Keratinocyte (primary cell): ENCODE measurements around the gene PIP4K2A. TPM values are rescaled to one million over a fixed set of nuclear protein-coding genes. Genes with fewer than 3 reads are reported as not detected.

ENCODE experiments used
- DNase-seq: peaks from one replicate; pipeline ENCODE4 v3.0.0-alpha.2; 2011; ENCODE audit warnings: low read depth, missing footprints, low spot score
- FAIRE-seq: peaks from 2 replicates; lab custom pipeline; 2011; peaks lifted over from hg19 to GRCh38; lab: Jason Lieb, UNC
- H2AFZ ChIP-seq: 2 replicates; pipeline ENCODE4 v1.6.0; 2012; ENCODE audit warnings: low read length, control low read depth, inconsistent platforms; ENCODE audit not compliant: control insufficient read depth
- H3K27ac ChIP-seq: 2 replicates; pipeline ENCODE4 v1.5.1; 2011; ENCODE audit warnings: low read length; ENCODE audit not compliant: control insufficient read depth, insufficient read depth
- H3K27me3 ChIP-seq: 3 replicates; pipeline ENCODE4 v1.6.0; 2011; ENCODE audit warnings: low read length; ENCODE audit not compliant: control insufficient read depth, insufficient read depth; ENCODE audit errors: extremely low read depth
- H3K36me3 ChIP-seq, 2 experiments: 2 replicates in 1 of 2; 3 replicates in 1 of 2; pipeline ENCODE4 v1.5.1; 2011; ENCODE audit warnings: low read length in 2 of 2, mild to moderate bottlenecking in 1 of 2; ENCODE audit not compliant: control insufficient read depth in 2 of 2, insufficient read depth in 2 of 2; ENCODE audit errors: extremely low read depth in 1 of 2
- H3K4me1 ChIP-seq: 3 replicates; pipeline ENCODE4 v1.5.1; 2011; ENCODE audit warnings: low read length; ENCODE audit not compliant: control insufficient read depth, insufficient read depth; ENCODE audit errors: extremely low read depth
- H3K4me2 ChIP-seq: 3 replicates; pipeline ENCODE4 v1.6.0; 2011; ENCODE audit warnings: low read depth, low read length; ENCODE audit not compliant: control insufficient read depth, insufficient read depth; ENCODE audit errors: extremely low read depth
- H3K4me3 ChIP-seq, 3 experiments: fragments of 200-600 bp in 1 of 3; sonication (generic) in 1 of 3; 2 replicates in 2 of 3; 3 replicates in 1 of 3; pipeline ENCODE4 v1.5.1; 2011 to 2016; ENCODE audit warnings: low read length in 3 of 3, mild to moderate bottlenecking in 3 of 3, control low read depth in 2 of 3, inconsistent platforms in 1 of 3, low read depth in 1 of 3, mixed read lengths in 1 of 3, mixed run types in 1 of 3, moderate library complexity in 1 of 3; ENCODE audit not compliant: control insufficient read depth in 2 of 3, insufficient read depth in 2 of 3; ENCODE audit errors: extremely low read depth in 1 of 3
- H3K79me2 ChIP-seq: 2 replicates; pipeline ENCODE4 v1.6.0; 2012; ENCODE audit warnings: low read length; ENCODE audit not compliant: control insufficient read depth, insufficient read depth
- H3K9ac ChIP-seq: 3 replicates; pipeline ENCODE4 v1.6.0; 2011; ENCODE audit warnings: low read length; ENCODE audit not compliant: control insufficient read depth, insufficient read depth; ENCODE audit errors: extremely low read depth
- H3K9me1 ChIP-seq: 3 replicates; pipeline ENCODE4 v1.6.0; 2011; ENCODE audit warnings: low read length; ENCODE audit not compliant: control insufficient read depth, insufficient read depth; ENCODE audit errors: extremely low read depth
- H3K9me3 ChIP-seq: 2 replicates; pipeline ENCODE4 v1.5.1; 2012; ENCODE audit warnings: low read depth, low read length; ENCODE audit not compliant: control insufficient read depth
- H4K20me1 ChIP-seq: 3 replicates; pipeline ENCODE4 v1.6.0; 2011; ENCODE audit warnings: low read length; ENCODE audit not compliant: control insufficient read depth, insufficient read depth; ENCODE audit errors: extremely low read depth
- EZH2 ChIP-seq: IDR thresholded peaks from one replicate; pipeline ENCODE4 v1.6.1; 2012; ENCODE audit warnings: inconsistent platforms, mild to moderate bottlenecking, low read length, moderate library complexity
- dilution Hi-C: fragments of 300-500 bp; cut with MboI; formaldehyde crosslinking; loops from one replicate; pipeline ENCODE4 v1.7.0; 2020; ENCODE audit warnings: low sequenced_read_pairs; ENCODE audit not compliant: extremely low pct_ligation_motif_present
- polyA plus RNA-seq, 5 experiments: library from polyadenylated mRNA; depleted of rRNA in 3 of 5; stranded (reverse) in 3 of 5; stranded (forward) in 1 of 5; unstranded in 1 of 5; fragments of >200 nt; gene quantifications; 1 replicate in 1 of 5; 2 replicates in 3 of 5; 3 replicates in 1 of 5; pipeline versions ENCODE4 v1.2.1 to v1.2.3, GENCODE V29; 2011 to 2012; ENCODE audit warnings: missing spikeins in 2 of 5, low read depth in 1 of 5, low replicate concordance in 1 of 5
- TF ChIP-seq, protein P1 (sequence below), 3 experiments: IDR thresholded peaks in 1 of 3; conservative IDR thresholded peaks in 1 of 3; optimal IDR thresholded peaks in 1 of 3; 2 replicates in 2 of 3; 3 replicates in 1 of 3; pipeline versions ENCODE3 to v1.5.1; 2011; ENCODE audit warnings: low read length in 3 of 3, mild to moderate bottlenecking in 3 of 3, moderate library complexity in 2 of 3, control low read depth in 1 of 3, inconsistent platforms in 1 of 3; ENCODE audit not compliant: insufficient read depth in 2 of 3; ENCODE audit errors: extremely low read depth in 1 of 3

Gene PIP4K2A
- polyA plus RNA-seq, 1 donor (not counting 4 experiments of a cell fraction or from before 2014, with no cell fraction given) = 15.5 TPM

GRCh38 chr10:22588462-22588861 lies 125.9 kb downstream of the PIP4K2A start:
- Histone ChIP-seq H3K4me2 (no peak overlapping the region), H3K9me3 (no peaks in the 10 kb centered on the region), H3K4me1 (no peaks in the 10 kb centered on the region), H3K9ac (no peak overlapping the region), H3K27ac (no peak overlapping the region), H3K36me3 (peaks cover 0 to 1% of the 10 kb centered on the region in 2 experiments), H4K20me1 (no peaks in the 10 kb centered on the region), H3K27me3 (no peaks in the 10 kb centered on the region), H2AFZ (no peak overlapping the region), H3K79me2 (no peaks in the 10 kb centered on the region), H3K9me1 (no peaks in the 10 kb centered on the region), H3K4me3 (no peak overlapping the region)
- no peak for FAIRE-seq
- dilution Hi-C loops = no loop called here
- no peak for DNase-seq
- TF ChIP-seq EZH2 = no peak
- TF ChIP-seq, protein P1, sequence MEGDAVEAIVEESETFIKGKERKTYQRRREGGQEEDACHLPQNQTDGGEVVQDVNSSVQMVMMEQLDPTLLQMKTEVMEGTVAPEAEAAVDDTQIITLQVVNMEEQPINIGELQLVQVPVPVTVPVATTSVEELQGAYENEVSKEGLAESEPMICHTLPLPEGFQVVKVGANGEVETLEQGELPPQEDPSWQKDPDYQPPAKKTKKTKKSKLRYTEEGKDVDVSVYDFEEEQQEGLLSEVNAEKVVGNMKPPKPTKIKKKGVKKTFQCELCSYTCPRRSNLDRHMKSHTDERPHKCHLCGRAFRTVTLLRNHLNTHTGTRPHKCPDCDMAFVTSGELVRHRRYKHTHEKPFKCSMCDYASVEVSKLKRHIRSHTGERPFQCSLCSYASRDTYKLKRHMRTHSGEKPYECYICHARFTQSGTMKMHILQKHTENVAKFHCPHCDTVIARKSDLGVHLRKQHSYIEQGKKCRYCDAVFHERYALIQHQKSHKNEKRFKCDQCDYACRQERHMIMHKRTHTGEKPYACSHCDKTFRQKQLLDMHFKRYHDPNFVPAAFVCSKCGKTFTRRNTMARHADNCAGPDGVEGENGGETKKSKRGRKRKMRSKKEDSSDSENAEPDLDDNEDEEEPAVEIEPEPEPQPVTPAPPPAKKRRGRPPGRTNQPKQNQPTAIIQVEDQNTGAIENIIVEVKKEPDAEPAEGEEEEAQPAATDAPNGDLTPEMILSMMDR (optimal IDR thresholded peaks at IDR 0.05 in 1 of 3, IDR thresholded peaks at IDR 0.05 in 1 of 3, conservative IDR thresholded peaks at IDR 0.05 in 1 of 3; ENCODE audit: extremely low read depth in 1 of 3, insufficient read depth in 2 of 3, low read length in 3 of 3) = no peak

DNA sequence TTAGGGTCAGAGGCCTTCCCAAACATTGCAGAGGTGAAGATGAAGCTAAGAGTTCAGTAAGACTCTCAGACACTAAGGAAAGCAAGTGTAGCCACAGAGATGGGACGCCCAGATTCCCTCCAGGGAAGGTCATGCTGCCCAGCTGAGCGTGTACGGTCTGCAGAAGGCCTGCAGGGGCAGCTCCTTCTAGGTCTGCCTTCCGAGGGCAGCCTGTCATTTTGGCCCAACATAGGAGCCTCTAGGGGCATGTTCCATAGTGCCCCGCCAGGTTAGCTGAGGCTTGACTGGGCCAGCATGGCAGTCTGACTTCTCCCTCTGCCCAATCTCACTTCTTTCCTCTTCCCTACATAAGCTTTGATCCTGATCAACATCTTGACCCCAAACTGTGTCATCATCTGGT lies 130.7 kb downstream of the PIP4K2A start:
- H3K9ac ChIP-seq = no peak overlapping the region
- H3K27ac ChIP-seq = no peak overlapping the region
- no peak overlapping the region for H3K4me3 ChIP-seq
- FAIRE-seq = no peak
- H3K4me1 ChIP-seq = no peaks in the 10 kb centered on the region
- H3K4me2 ChIP-seq = no peak overlapping the region
- no peak for TF ChIP-seq EZH2
- TF ChIP-seq, protein P1 (optimal IDR thresholded peaks at IDR 0.05 in 1 of 3, IDR thresholded peaks at IDR 0.05 in 1 of 3, conservative IDR thresholded peaks at IDR 0.05 in 1 of 3; ENCODE audit: extremely low read depth in 1 of 3, insufficient read depth in 2 of 3, low read length in 3 of 3) = no peak
- peaks cover 0 to 6% of the 10 kb centered on the region in 2 experiments for H3K36me3 ChIP-seq
- H3K9me1 ChIP-seq = no peaks in the 10 kb centered on the region
- dilution Hi-C loops = no loop called here
- DNase-seq = no peak
- no peaks in the 10 kb centered on the region for H4K20me1 ChIP-seq
- no peak overlapping the region for H2AFZ ChIP-seq
- H3K9me3 ChIP-seq = no peaks in the 10 kb centered on the region
- H3K79me2 ChIP-seq = no peaks in the 10 kb centered on the region
- H3K27me3 ChIP-seq = no peaks in the 10 kb centered on the region
